NCI-H2171 (cell line): Measurements from ENCODE around the gene SLC25A26.

ENCODE experiments used
- DNase-seq: peaks from one replicate; lab custom pipeline; 2025; lab: John Stamatoyannopoulos, UW

SLC25A26 gene

DNA sequence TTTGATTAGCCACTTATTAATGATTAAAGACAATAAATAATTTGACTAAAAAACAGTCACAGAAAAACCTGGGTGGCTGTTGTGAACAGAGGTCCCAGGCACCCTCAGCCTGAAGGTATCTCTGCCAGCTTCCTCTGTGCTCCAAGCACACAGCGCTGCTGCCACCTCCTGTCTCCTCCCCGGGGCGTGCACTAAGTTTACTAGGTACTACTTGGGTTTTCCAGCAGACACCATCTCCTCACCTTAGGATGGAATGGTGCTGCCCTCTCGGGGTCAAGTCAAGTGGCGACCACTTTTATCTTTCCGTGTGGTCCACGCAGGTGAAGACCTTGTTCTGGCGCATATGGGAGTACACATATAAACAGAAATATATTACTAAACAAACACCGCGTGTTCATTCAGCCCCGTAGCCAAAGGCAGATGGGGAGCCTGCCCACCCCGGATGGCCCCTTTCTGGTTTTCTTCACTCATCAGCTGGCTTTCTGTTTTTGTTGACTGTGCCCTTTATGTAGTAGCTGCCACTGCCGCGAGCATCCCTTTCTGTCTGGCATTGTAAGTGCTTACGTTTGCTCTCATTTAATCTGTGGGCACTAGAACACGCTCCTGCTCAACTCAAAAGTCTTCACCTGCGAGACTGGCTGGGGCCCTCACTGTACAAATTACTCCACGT, 152.0 kb downstream of the SLC25A26 start:
- no peak for DNase-seq

- no peak for DNase-seq
Observed at GRCh38 chr3:66376568-66376967, 155.8 kb downstream of the SLC25A26 start.

DNA sequence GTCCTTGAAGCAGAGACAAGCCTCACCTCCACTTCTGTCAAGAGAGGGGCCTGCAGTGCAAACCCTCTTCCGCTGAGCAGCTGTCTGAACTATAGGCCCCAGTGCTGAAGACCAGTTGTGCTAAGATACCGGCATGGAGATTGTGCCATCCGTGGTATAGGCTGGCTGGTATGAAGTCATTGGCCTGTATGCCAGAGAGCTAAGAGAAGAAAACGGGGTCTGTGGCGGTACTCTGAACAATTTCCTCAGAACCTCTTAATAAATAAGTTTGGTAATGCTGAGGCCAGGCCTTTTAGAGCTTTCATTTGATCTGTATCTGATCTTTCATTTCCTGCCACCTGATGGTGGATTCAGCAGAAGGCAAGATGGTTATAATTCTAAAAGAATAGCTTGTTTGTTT, 157.0 kb downstream of the SLC25A26 start:
- DNase-seq = no peak

DNA sequence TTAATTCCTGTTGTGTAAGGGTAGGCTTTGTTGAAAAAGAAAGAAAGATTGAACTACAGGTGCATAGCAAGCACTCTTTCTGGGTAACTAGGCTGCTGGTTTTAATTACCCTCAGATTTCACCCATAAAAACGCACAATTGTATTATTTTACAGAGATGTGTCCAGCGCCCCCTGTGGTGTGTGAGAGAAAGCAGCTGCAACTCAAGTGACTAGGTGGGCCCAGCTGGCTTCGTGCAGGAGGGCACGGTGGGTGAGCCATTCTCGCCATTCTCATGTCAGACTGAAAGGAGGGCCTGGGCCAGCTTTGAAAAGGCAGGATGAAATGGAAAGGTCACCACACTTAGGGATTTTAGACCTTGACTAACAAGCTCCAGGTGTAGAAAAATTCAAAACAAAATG, 157.5 kb downstream of the SLC25A26 start:
- no peak for DNase-seq

GRCh38 chr3:66379565-66379964, 158.8 kb downstream of the SLC25A26 start:
- DNase-seq = no peak

DNA sequence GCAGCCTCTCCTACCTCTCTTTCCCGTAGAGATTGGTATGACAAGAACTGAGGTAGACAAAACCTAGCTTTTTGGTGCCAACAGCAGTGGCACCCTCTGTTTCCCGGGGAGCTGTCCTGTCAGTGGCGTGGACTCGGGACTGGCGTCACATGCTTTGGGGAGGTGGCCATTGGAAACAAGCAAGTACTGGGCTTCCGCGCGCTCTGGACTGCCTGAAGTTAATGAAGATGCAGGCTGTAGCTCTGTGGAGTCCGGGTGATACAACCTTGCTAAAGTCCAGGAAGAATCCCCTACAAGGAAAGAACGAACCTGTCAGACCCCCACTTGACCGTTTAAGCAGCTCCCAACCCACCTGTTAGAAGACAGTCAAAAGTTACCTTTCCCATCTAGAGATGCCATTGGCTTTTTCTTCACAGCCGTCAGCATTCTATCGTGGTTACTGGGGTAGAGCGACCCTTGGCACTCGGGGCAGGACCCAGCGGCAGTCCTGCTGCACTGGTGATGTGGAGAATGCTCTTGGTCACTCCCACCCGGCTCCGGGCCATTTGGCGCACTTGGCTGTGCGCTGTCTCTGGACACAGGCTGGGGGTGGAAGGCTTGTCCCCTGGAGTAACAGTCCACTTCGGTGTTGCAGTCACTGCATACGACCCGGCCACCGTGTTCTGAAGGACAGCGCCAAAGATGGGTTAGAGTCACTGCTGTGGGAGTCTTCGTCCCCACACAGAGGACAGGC, 159.6 kb downstream of the SLC25A26 start:
- no peak for DNase-seq

GRCh38 chr3:66381626-66382025, 160.8 kb downstream of the SLC25A26 start:
- DNase-seq = no peak

DNA sequence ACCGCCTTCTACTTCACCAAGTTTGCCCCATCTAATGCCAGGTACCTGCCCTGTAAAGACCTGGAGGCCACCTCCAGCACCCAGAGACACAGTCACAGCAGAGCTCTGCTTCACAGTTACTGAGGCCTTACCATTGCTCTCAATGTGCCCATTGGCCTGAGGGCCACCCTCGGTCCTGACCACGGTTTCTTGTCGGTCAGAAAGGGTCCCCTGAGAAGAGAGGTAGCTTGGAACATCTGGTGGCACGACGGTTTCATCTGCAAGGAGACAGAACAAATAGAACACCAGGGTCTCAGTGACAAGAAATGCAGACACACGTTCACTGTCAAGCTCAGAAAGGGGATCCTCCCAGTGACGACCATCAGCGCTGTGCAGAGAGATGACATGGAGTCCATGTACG, 161.3 kb downstream of the SLC25A26 start:
- DNase-seq = no peak

GRCh38 chr3:66383023-66383422, 162.2 kb downstream of the SLC25A26 start:
- DNase-seq = no peak

GRCh38 chr3:66383998-66384745, 163.4 kb downstream of the SLC25A26 start:
- no peak for DNase-seq

DNA sequence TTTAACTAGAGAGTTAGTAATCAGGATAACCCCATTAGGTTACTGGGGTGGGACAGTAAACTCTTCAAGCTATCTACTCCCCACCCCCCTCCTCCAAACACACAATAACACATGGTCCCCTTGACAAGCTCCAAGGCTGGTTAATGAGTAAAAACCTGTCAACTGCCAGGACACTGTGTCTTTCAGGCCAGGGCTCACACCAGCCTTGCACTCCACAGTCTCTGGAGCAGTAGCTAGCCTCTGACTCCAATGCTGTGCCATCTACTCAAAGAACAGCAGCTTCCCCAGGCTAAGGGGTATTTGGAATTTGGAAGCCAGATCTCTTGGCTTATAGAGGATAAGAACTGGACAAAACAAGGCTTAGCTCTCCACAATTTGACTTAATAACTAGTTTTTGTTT, 164.3 kb downstream of the SLC25A26 start:
- DNase-seq = no peak

DNA sequence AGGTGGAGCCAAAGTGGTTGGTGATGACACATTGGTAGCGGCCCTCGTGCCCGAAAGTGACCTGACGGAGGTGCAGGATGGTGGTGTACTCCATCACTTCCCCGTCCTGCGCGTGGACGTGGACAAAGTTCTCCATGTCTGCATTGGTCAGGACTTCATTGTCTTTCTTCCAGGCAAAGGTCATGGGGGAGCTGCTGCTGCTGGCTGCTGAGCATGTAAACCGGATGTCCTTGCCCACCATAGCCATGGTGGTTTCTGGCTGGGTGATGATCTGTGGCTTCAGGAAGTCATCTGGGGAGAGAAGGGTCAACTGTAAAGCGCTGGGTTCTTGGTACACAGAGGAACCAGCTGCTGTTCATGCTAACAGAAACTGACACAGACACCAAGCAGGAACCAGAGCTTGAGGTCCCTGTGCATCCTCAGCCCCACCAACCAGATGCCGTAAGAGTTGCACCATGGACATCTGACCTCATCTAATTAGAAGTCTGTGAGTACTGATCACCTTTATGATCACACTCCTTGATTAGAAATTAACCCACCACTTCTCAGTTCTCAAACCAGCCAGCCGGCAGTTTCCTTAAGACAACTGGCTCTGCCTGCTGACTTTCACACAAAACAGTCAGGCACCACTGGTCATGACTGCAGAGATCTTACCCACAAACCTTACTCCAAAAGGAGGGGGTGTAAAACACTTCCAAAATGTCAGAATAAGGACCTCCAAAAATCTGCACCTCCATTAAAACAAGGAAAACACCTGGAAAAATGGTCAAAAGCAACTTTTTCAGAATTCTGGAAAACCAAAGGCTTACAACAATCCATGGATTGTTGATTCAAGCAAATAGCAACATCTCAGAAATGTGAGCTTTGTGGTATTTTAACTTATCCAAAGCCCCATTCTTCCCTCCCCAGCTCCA, 165.5 kb downstream of the SLC25A26 start:
- no peak for DNase-seq

GRCh38 chr3:66386925-66387650, 166.3 kb downstream of the SLC25A26 start:
- DNase-seq = no peak

DNA sequence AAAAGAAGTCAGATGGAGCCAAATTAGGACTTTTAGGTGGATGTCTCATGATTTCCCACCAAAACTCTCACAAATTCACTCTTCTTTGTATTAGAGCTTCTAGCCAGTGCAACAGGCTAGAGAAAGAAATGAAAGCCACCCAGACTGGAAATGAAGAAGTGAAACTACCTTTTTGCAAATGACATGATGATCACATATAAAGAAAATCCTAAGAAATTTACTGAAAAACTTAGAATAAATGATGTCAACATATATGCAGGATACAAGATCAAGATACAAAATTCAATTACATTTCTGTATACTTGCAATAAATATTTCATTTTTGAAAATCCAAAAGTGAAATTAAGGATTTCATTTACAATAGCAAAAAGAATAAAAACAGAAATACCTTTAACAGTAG, 169.2 kb downstream of the SLC25A26 start:
- DNase-seq = no peak

- peak; percentile 24 for DNase-seq
Observed at GRCh38 chr3:66392512-66392911, 171.7 kb downstream of the SLC25A26 start.

DNA sequence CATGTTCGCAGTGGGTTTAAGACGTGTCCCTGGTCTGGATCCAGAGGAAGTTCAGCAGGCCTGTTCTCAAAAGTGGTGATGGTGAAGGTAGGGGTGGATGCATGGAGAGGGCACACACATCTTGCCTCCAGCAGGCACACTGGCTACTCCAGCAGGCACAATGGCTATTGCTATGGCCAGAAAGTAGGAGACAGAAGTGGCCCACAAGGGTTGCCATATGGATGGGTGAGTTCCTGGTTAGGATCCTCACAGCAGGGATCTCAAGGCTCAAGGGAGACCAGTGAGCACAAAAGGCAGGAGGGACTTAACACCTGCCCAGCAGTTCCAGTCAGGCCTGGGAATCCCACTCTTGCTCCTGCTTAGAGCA, 172.1 kb downstream of the SLC25A26 start:
- DNase-seq = no peak

- no peak for DNase-seq
Observed at GRCh38 chr3:66393333-66394005, 172.7 kb downstream of the SLC25A26 start.

DNA sequence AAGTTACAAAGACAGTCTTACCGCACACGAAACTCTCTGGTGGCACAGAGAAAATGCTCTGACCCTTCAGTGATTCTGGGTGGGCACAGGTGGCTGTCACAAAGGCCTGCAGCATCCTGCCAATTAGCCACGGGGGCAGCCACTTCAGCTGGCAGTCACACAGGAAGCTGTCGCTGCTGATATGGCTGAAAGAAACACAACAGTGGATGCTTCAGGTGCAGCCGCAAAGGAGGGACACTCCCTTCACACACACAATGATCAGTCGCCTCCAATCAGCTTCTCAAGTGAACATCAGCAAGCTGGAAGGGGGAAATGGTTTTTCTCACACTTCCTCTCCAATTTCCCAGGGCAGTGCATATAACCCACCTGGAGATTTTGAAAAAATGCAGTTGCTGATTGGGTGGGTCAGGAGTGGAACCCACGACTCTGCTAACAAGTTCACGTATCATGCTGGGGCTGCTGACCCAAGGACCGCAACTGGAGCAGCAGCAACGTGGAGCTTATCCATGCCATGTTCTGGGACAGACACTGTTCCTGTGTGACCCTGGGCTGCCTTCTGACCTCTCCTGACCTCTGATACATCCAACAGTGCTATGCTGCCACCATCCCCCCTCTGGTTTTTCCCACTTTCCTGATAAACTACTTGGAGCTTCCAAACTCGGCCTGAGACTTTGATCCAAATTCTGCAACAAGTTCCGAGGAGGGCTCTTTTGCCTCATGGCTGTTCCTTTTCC, 173.4 kb downstream of the SLC25A26 start:
- DNase-seq = no peak

- DNase-seq = no peak
Observed at GRCh38 chr3:66394753-66395249, 174.0 kb downstream of the SLC25A26 start.

GRCh38 chr3:66395635-66396034, 174.8 kb downstream of the SLC25A26 start:
- no peak for DNase-seq
